PFSK-1 (cell line): ENCODE measurements around the gene CAPG.

Experiments used
- FOXP2 ChIP-seq: optimal IDR thresholded peaks from 2 replicates; pipeline ENCODE3; 2011; ENCODE audit warnings: borderline replicate concordance, control low read depth, inconsistent platforms; ENCODE audit not compliant: insufficient read depth; ENCODE audit errors: extremely low read length, extremely low read depth
- POLR2AphosphoS5 ChIP-seq: IDR thresholded peaks from 2 replicates; pipeline ENCODE4 v1.6.1; 2012; ENCODE audit warnings: low read depth, mild to moderate bottlenecking, control low read depth, low read length, moderate library complexity
- REST ChIP-seq, 2 experiments: IDR thresholded peaks; 2 replicates each; pipeline versions ENCODE4 v1.6.1 to v1.8.0; 2011 to 2012; ENCODE audit warnings: low read depth in 2 of 2, low read length in 2 of 2, control low read depth in 1 of 2, inconsistent platforms in 1 of 2, mild to moderate bottlenecking in 1 of 2, moderate library complexity in 1 of 2; ENCODE audit not compliant: insufficient read depth in 1 of 2
- SIN3A ChIP-seq: IDR thresholded peaks from 2 replicates; pipeline ENCODE4 v1.6.1; 2012; ENCODE audit warnings: mild to moderate bottlenecking, low read length, moderate library complexity, borderline replicate concordance; ENCODE audit not compliant: insufficient read depth
- TAF1 ChIP-seq: IDR thresholded peaks from 2 replicates; pipeline ENCODE4 v1.6.1; 2012; ENCODE audit warnings: low read length, control low read depth, borderline replicate concordance; ENCODE audit not compliant: insufficient read depth

CAPG gene

DNA sequence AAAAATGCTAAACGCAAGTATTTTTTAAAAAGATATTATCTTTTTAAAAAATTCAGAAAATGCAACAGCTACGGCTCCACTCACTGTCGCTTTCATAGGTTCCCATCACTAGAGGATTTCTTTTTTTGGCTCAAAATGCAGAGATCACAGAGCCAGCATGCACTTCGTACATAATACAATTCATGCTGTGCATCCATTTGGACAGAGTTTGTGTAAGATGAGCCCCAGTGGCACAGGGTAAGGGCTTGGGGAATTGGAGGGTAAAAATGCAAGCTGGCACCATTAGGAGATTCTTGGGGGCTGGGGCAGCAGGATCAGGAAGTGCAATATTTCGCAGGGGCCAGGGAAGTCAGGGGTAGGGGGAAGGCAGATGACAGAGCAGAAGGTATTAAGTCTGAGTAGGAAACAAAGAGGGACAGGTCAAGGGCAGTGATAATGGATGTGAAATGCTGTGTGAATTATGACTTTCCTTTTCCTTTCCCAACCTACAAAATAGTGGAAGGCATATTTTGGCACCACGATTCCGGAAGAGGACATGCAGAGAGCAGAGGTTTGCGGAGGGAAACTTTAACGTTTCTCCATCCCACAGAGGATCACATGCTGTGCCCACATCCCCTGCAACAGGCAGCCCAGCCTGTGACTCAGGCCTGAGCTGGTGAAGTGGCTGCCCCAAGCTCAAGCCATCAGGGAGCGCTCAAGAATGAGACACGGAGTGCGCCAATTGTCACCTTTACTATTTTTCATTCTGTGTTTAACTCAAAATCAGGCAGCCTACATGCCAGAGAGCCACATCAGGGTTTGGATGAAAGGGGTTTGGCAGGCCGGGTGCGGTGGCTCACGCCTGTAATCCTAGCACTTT, 4.7 kb downstream of the CAPG start:
- TF ChIP-seq SIN3A (no peak), POLR2AphosphoS5 (no peak), REST (IDR thresholded peaks at IDR 0.05; ENCODE audit: insufficient read depth in 1 of 2, low read depth in 2 of 2, low read length in 2 of 2) (no peak), FOXP2 (no peak), TAF1 (no peak)

GRCh38 chr2:85401844-85402243, 8.3 kb downstream of the CAPG start:
- TF ChIP-seq POLR2AphosphoS5 (no peak), FOXP2 (no peak), TAF1 (no peak), REST (IDR thresholded peaks at IDR 0.05; ENCODE audit: insufficient read depth in 1 of 2, low read depth in 2 of 2, low read length in 2 of 2) (no peak), SIN3A (no peak)

GRCh38 chr2:85401464-85401805, 8.7 kb downstream of the CAPG start:
- TF ChIP-seq TAF1 (no peak), SIN3A (no peak), POLR2AphosphoS5 (no peak), REST (IDR thresholded peaks at IDR 0.05; ENCODE audit: insufficient read depth in 1 of 2, low read depth in 2 of 2, low read length in 2 of 2) (no peak), FOXP2 (no peak)

- TF ChIP-seq TAF1 = no peak
- TF ChIP-seq REST (IDR thresholded peaks at IDR 0.05; ENCODE audit: insufficient read depth in 1 of 2, low read depth in 2 of 2, low read length in 2 of 2) = no peak
- TF ChIP-seq SIN3A = no peak
- no peak for TF ChIP-seq POLR2AphosphoS5
- no peak for TF ChIP-seq FOXP2
These were observed 9.4 kb downstream of the CAPG start for GRCh38 chr2:85400541-85401463.
